ENCODE results near the gene RGS5. TPM values are rescaled to one million over a fixed set of nuclear protein-coding genes. Genes with fewer than 3 reads are reported as not detected.

RGS5 gene
- total RNA-seq, 1 experiment from 2014 or later, result 14.1 TPM

DNA sequence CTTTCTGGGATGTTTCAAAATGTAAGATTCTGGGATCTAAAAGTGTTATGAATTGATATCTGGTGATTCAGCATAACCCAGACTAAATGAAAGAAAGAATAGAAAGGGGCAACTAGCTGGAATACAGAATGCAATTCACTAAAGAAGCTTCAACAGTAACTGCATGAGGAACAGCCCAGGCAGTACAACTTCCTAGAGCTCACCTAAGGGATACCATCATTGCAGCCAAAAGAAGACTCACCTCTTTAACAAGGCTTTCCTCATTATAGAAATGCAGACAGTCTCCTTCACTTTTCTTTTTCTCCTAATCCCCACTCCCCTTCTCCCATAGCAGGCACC is 6.3 kb downstream of the RGS5 start:
- ChIA-PET CTCF (interaction anchor here (0.5 to 1.0 kb wide), 2 partner anchors 19 to 22 kb away, joined by 3 to 4 read pairs; no protein-coding TSS in a partner anchor), POLR2A (no interaction called here)
- H3K4me1 Mint-ChIP-seq (ENCODE audit: insufficient read depth, unreplicated experiment), result no peaks in the 10 kb centered on the region
- no peak overlapping the region for H3K27ac Mint-ChIP-seq (ENCODE audit: low read depth, unreplicated experiment)
- intact Hi-C loops (cut with micrococcal nuclease), result no loop called here
- H3K9me3 Mint-ChIP-seq (ENCODE audit: unreplicated experiment), result no peaks in the 10 kb centered on the region
- no peaks in the 10 kb centered on the region for H3K27me3 Mint-ChIP-seq (ENCODE audit: insufficient read depth, unreplicated experiment)
- no peaks in the 10 kb centered on the region for H3K36me3 Mint-ChIP-seq (ENCODE audit: insufficient read depth, unreplicated experiment)
- TF ChIP-seq, protein P1, sequence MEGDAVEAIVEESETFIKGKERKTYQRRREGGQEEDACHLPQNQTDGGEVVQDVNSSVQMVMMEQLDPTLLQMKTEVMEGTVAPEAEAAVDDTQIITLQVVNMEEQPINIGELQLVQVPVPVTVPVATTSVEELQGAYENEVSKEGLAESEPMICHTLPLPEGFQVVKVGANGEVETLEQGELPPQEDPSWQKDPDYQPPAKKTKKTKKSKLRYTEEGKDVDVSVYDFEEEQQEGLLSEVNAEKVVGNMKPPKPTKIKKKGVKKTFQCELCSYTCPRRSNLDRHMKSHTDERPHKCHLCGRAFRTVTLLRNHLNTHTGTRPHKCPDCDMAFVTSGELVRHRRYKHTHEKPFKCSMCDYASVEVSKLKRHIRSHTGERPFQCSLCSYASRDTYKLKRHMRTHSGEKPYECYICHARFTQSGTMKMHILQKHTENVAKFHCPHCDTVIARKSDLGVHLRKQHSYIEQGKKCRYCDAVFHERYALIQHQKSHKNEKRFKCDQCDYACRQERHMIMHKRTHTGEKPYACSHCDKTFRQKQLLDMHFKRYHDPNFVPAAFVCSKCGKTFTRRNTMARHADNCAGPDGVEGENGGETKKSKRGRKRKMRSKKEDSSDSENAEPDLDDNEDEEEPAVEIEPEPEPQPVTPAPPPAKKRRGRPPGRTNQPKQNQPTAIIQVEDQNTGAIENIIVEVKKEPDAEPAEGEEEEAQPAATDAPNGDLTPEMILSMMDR (IDR thresholded peaks at IDR 0.05; ENCODE audit: unreplicated experiment), result no peak
- BruUV-seq (replicated peaks), result no TSS peak
- no peak overlapping the region for H3K4me3 Mint-ChIP-seq (ENCODE audit: unreplicated experiment)
- DNase-seq (ENCODE audit: unreplicated experiment), result no peak

DNA sequence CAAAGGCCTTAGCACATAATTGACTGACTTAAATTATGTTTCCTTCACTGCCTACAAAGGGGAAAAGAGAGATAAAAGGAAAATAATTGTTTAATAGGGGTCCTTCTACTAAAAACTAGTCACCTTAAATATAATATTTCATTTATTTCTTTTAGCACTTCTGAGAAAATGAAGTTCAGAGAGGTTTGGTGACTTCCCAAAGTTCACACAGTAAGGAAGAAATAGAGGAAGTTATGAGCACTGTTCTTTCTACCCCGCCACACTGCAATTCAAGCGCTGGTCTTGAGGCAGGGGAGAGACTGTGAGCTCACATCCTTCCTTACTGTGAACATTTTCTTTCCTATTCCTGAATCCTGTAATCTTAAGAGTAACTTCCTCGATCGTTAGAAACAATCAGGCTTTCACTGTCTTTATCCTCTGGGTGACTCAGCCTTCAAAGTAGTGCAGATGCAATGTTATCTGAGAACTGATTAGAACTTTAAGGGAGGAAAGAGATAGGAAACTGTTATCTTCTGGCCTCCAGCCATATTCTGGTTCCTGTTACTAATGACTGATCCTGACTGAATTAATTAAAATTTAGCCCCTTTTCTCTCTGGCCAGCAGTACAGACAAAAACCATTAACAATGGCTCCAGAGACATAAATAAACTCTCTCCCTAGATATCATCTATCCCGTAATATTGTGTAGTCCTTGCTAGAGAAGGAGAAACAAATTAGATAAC is 6.8 kb downstream of the RGS5 start:
- TF ChIP-seq, protein P1 (IDR thresholded peaks at IDR 0.05; ENCODE audit: unreplicated experiment), result no peak
- no peaks in the 10 kb centered on the region for H3K27me3 Mint-ChIP-seq (ENCODE audit: insufficient read depth, unreplicated experiment)
- H3K36me3 Mint-ChIP-seq (ENCODE audit: insufficient read depth, unreplicated experiment), result no peaks in the 10 kb centered on the region
- BruUV-seq (replicated peaks), result no TSS peak
- POLR2A ChIA-PET, result no interaction called here
- DNase-seq (ENCODE audit: unreplicated experiment), result no peak
- no peaks in the 10 kb centered on the region for H3K4me1 Mint-ChIP-seq (ENCODE audit: insufficient read depth, unreplicated experiment)
- intact Hi-C loops (cut with micrococcal nuclease), result no loop called here
- no peak overlapping the region for H3K27ac Mint-ChIP-seq (ENCODE audit: low read depth, unreplicated experiment)
- no peaks in the 10 kb centered on the region for H3K9me3 Mint-ChIP-seq (ENCODE audit: unreplicated experiment)
- no peak overlapping the region for H3K4me3 Mint-ChIP-seq (ENCODE audit: unreplicated experiment)
- CTCF ChIA-PET, result interaction anchor here (0.5 to 1.0 kb wide), 2 partner anchors 20 to 22 kb away, joined by 3 to 4 read pairs; no protein-coding TSS in a partner anchor

DNA sequence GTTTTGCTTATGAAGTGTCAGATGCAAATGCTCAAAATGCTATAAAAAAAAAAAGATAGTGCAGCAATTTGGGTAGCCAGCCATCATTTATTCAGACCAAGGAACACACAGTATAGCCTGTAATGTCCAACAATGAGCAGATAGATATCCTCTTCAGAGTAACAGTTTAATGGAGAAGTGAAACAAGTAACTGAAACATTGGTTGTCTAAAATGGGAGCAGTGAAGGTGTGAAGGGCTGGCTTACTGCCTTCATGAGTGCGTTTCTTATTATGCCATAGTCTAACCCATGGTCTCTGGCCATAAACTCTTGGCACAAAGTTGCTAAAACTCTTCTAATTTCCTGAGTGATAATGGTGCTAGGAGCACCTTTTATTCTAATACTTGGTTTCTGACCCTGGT is 11.4 kb downstream of the RGS5 start:
- Mint-ChIP-seq H3K4me3 (ENCODE audit: unreplicated experiment) (no peak overlapping the region), H3K27me3 (ENCODE audit: insufficient read depth, unreplicated experiment) (no peaks in the 10 kb centered on the region), H3K9me3 (ENCODE audit: unreplicated experiment) (no peaks in the 10 kb centered on the region), H3K27ac (ENCODE audit: low read depth, unreplicated experiment) (no peak overlapping the region), H3K4me1 (ENCODE audit: insufficient read depth, unreplicated experiment) (no peaks in the 10 kb centered on the region), H3K36me3 (ENCODE audit: insufficient read depth, unreplicated experiment) (no peaks in the 10 kb centered on the region)
- ChIA-PET CTCF (interaction anchor here (0.6 to 4.3 kb wide), 7 partner anchors 14 to 343 kb away, joined by 3 to 25 read pairs (median 4); no protein-coding TSS in a partner anchor), POLR2A (no interaction called here)
- intact Hi-C loops (cut with micrococcal nuclease), result no loop called here
- TF ChIP-seq, protein P1 (IDR thresholded peaks at IDR 0.05; ENCODE audit: unreplicated experiment), result no peak
- BruUV-seq (replicated peaks), result no TSS peak
- no peak for DNase-seq (ENCODE audit: unreplicated experiment)

DNA sequence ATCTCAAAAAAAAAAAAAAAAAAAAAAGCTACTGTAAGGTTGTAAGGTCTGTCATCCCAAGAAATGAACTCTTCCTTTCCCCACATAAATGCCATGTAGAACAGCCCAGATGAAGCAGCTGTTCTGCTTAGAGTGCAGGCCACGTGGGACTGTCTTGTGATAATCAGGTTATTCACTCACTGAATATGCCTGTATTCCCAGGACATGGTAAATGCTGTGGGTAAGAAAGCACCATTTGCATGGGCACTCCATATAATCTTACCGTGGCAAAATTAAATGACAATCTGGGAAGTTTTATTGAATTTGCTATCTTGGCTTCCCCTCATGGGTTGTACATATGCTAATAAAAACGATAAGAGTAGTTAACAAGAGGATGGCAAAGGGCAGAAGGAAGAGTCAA is 13.8 kb downstream of the RGS5 start:
- TF ChIP-seq, protein P1 (IDR thresholded peaks at IDR 0.05; ENCODE audit: unreplicated experiment), result no peak
- POLR2A ChIA-PET, result no interaction called here
- Mint-ChIP-seq H3K27ac (ENCODE audit: low read depth, unreplicated experiment) (no peak overlapping the region), H3K27me3 (ENCODE audit: insufficient read depth, unreplicated experiment) (no peaks in the 10 kb centered on the region), H3K9me3 (ENCODE audit: unreplicated experiment) (no peaks in the 10 kb centered on the region), H3K36me3 (ENCODE audit: insufficient read depth, unreplicated experiment) (no peaks in the 10 kb centered on the region), H3K4me1 (ENCODE audit: insufficient read depth, unreplicated experiment) (no peaks in the 10 kb centered on the region), H3K4me3 (ENCODE audit: unreplicated experiment) (no peak overlapping the region)
- CTCF ChIA-PET, result interaction anchor here (0.7 to 4.6 kb wide), 8 partner anchors 9 to 310 kb away, joined by 3 to 24 read pairs (median 5); no protein-coding TSS in a partner anchor
- no TSS peak for BruUV-seq (replicated peaks)
- DNase-seq (ENCODE audit: unreplicated experiment), result no peak
- intact Hi-C loops (cut with micrococcal nuclease), result no loop called here
